ENCODE results near the gene C1QTNF2.
"Not testable (repeated sequence)": the region's sequence is repeated elsewhere in the genome, so short reads cannot be mapped to it uniquely, and the experiment has no call there.

The C1QTNF2 gene

GRCh38 chr5:160340513-160340912 lies 29.9 kb downstream of the C1QTNF2 start:
- DNase-seq: not testable (repeated sequence)

GRCh38 chr5:160339406-160340130 lies 30.9 kb downstream of the C1QTNF2 start:
- no peak for DNase-seq

- DNase-seq: not testable (repeated sequence)
Measured at GRCh38 chr5:160334716-160335115, 35.7 kb downstream of the C1QTNF2 start.

GRCh38 chr5:160333721-160334120 lies 36.7 kb downstream of the C1QTNF2 start:
- no peak for DNase-seq

GRCh38 chr5:160330212-160330611 lies 40.2 kb downstream of the C1QTNF2 start:
- DNase-seq: no peak

GRCh38 chr5:160327818-160328217 lies 42.6 kb downstream of the C1QTNF2 start:
- DNase-seq: no peak

GRCh38 chr5:160326981-160327380 lies 43.4 kb downstream of the C1QTNF2 start:
- DNase-seq: no peak

- no peak for DNase-seq
Measured at GRCh38 chr5:160325716-160326115, 44.7 kb downstream of the C1QTNF2 start.

- DNase-seq: no peak
Measured at GRCh38 chr5:160324886-160325285, 45.5 kb downstream of the C1QTNF2 start.

- no peak for DNase-seq
Measured at GRCh38 chr5:160318409-160318808, 52.0 kb downstream of the C1QTNF2 start.

- DNase-seq: no peak
Measured at GRCh38 chr5:160317434-160317833, 53.0 kb downstream of the C1QTNF2 start.

GRCh38 chr5:160315968-160316367 lies 54.5 kb downstream of the C1QTNF2 start:
- peak; percentile 57 for DNase-seq

GRCh38 chr5:160312960-160313727 lies 57.3 kb downstream of the C1QTNF2 start:
- no peak for DNase-seq

- peak; percentile 91 for DNase-seq
Measured at GRCh38 chr5:160312134-160312959, 58.1 kb downstream of the C1QTNF2 start, which contains the start of gene CCNJL. Gene CCNJL, minus strand, starts transcription at chr5:160312564. Its CDS starts 641 bp downstream, at chr5:160311923.

- no peak for DNase-seq
Measured at GRCh38 chr5:160311491-160312133, 58.8 kb downstream of the C1QTNF2 start.

GRCh38 chr5:160310552-160311295 lies 59.7 kb downstream of the C1QTNF2 start:
- no peak for DNase-seq

- no peak for DNase-seq
Measured at GRCh38 chr5:160310140-160310539, 60.3 kb downstream of the C1QTNF2 start.

- no peak for DNase-seq
Measured at GRCh38 chr5:160306696-160307095, 63.7 kb downstream of the C1QTNF2 start.

GRCh38 chr5:160305319-160305718 lies 65.1 kb downstream of the C1QTNF2 start:
- no peak for DNase-seq

- DNase-seq: no peak
Measured at GRCh38 chr5:160303690-160304089, 66.7 kb downstream of the C1QTNF2 start.

- DNase-seq: no peak
Measured at GRCh38 chr5:160298189-160298588, 72.2 kb downstream of the C1QTNF2 start.

- DNase-seq: no peak
Measured at GRCh38 chr5:160297776-160298175, 72.7 kb downstream of the C1QTNF2 start.

Data from 8988T (cell line).